NT2/D1 (cell line): Measurements from ENCODE around the gene DAAM1.

Experiments
- DNase-seq: peaks from one replicate; pipeline ENCODE4 v3.0.0-alpha.2; 2011; ENCODE audit warnings: low read depth, low spot score
- H3K27me3 ChIP-seq: 2 replicates; pipeline ENCODE4 v1.6.0; 2011; ENCODE audit warnings: mild to moderate bottlenecking; ENCODE audit not compliant: insufficient read length, insufficient read depth
- H3K36me3 ChIP-seq: 2 replicates; pipeline ENCODE4 v1.6.1; 2011; ENCODE audit warnings: mild to moderate bottlenecking, low read length, mixed read lengths; ENCODE audit not compliant: insufficient read depth, insufficient read length
- H3K4me1 ChIP-seq: 2 replicates; pipeline ENCODE4 v1.5.1; 2011; ENCODE audit not compliant: insufficient read depth, insufficient read length
- H3K4me3 ChIP-seq: 2 replicates; pipeline ENCODE4 v1.5.1; 2011; ENCODE audit warnings: low read depth; ENCODE audit not compliant: insufficient read length
- H3K9ac ChIP-seq: 2 replicates; pipeline ENCODE4 v1.6.0; 2011; ENCODE audit warnings: low read depth; ENCODE audit not compliant: insufficient read length
- H3K9me3 ChIP-seq: 2 replicates; pipeline ENCODE4 v1.5.1; 2011; ENCODE audit warnings: mild to moderate bottlenecking, low read length; ENCODE audit not compliant: insufficient read depth
- SUZ12 ChIP-seq: IDR thresholded peaks from 2 replicates; pipeline ENCODE4 v1.6.1; 2011; ENCODE audit not compliant: insufficient read length, insufficient read depth; ENCODE audit errors: extremely low read depth
- YY1 ChIP-seq: IDR thresholded peaks from 2 replicates; pipeline ENCODE4 v1.6.1; 2011; ENCODE audit not compliant: insufficient read length, insufficient read depth
- ZNF274 ChIP-seq: IDR thresholded peaks from 2 replicates; pipeline ENCODE4 v1.6.1; 2011; ENCODE audit warnings: mild to moderate bottlenecking, low read depth, low read length

Gene DAAM1

DNA sequence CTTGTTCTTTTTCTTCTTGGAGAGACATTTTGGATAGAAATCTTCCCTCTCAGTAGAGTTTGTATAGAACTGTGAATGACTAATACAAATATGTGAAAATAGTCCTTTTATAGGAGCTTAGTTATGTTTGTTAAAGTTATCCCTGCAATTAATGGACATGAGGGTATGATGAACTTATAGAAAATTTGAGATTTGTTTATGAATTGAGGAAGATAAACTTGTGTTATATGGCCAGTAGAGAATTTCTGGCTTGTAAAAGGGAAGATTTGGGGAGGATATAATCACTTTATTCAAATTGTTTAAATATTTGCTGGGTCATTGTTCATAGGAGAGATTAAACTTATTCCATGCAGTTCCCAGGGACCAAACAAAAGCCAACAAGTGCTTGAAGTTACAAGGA, 119.6 kb downstream of the DAAM1 start:
- Histone ChIP-seq H3K4me3 (no peak overlapping the region), H3K4me1 (no peaks in the 10 kb centered on the region), H3K36me3 (no peaks in the 10 kb centered on the region), H3K9me3 (no peaks in the 10 kb centered on the region), H3K27me3 (no peaks in the 10 kb centered on the region), H3K9ac (no peak overlapping the region)
- TF ChIP-seq YY1 (no peak), SUZ12 (no peak), ZNF274 (no peak)
- no peak for DNase-seq

DNA sequence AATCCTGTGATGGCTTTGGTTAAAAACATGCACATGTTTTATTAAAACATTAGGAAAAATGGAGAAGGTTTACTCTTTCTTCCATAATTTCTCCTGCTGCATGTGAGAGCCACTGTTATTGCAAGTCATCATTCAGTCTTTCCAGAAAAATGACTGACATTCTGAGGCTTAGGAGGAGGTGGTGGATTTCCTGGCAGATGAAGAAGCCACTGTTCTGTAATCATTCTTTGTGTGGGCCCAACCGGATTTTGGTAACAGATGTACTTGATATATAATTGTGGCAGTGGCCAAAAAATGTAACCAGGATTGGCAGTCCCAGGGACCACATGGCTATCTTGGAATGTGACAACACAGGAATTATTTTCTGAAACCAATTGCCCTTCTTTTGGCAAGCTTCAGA, 120.2 kb downstream of the DAAM1 start:
- H3K9me3 ChIP-seq = no peaks in the 10 kb centered on the region
- H3K36me3 ChIP-seq = no peaks in the 10 kb centered on the region
- H3K27me3 ChIP-seq = no peaks in the 10 kb centered on the region
- H3K9ac ChIP-seq = no peak overlapping the region
- no peaks in the 10 kb centered on the region for H3K4me1 ChIP-seq
- no peak for TF ChIP-seq SUZ12
- TF ChIP-seq YY1 = no peak
- H3K4me3 ChIP-seq = no peak overlapping the region
- DNase-seq = no peak

DNA sequence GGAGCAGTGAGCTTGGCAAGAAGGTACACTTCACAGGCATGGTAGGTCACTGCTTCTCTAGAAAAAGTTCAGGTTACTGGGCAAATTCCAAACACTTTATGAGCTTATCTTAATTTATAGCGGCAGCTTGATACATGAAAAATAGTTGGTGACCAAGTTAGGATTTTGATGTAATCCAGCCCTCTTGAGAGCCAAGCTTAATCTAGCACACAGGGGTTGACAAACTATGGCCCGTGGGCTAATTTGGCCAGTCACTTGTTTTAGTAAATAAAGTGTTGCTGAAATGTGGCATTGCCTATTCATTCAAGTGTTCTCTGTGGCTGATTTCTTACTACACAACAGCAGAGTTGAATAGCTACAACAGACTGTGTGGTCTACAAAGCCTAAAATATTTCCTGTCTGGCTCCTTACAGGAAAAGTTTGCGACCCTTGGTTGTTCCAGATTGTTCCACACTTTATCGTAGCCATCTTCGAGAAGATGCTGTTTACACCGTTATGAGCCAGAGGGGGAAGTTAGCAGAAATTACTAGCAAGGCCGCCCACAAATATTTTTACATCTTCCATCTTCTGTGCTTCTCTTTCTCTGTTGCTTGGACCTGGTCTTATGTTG, 120.9 kb downstream of the DAAM1 start:
- DNase-seq = no peak
- Histone ChIP-seq H3K27me3 (no peaks in the 10 kb centered on the region), H3K36me3 (no peaks in the 10 kb centered on the region), H3K9ac (no peak overlapping the region), H3K9me3 (no peaks in the 10 kb centered on the region), H3K4me1 (no peaks in the 10 kb centered on the region), H3K4me3 (no peak overlapping the region)
- TF ChIP-seq SUZ12 (no peak), ZNF274 (no peak), YY1 (no peak)

DNA sequence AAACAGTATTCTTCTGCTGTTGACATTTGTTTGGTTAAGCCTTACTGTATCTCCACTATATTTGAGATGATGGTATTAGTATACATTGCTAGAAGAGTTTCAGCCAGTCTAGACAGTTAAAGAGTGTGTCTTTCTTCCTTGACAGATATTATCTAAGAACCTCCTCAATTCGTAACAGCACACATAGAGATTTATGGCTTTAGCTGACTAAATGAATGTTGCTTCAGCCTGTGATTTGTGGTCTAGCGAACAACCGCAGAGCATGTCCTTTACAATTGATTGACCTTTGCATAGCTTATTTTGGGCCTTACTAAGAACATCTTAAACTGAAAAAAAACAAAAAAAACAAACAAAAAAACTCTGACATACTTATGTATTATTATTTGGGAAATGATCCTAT, 122.2 kb downstream of the DAAM1 start:
- Histone ChIP-seq H3K4me1 (no peaks in the 10 kb centered on the region), H3K27me3 (no peaks in the 10 kb centered on the region), H3K9ac (no peak overlapping the region), H3K9me3 (no peaks in the 10 kb centered on the region), H3K4me3 (no peak overlapping the region), H3K36me3 (no peaks in the 10 kb centered on the region)
- TF ChIP-seq ZNF274 = no peak
- DNase-seq = no peak

DNA sequence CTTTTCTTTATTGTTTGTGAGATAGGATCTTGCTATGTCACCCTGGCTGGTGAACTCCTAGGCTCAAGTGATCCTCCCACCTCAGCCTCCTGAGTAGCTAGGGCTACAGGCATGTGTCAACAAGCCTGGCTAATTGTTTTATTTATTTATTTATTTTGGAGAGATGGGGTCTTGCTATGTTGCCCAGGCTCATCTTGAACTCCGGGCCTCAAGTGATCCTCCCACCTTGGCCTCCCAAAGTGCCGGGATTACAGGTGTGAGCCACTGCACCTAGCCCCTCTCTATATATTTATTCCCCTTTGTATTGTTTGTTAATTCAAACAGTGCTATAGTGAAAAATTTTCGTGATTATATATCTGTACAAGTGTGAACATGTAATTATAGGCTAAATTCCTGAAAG, 123.3 kb downstream of the DAAM1 start:
- Histone ChIP-seq H3K36me3 (no peaks in the 10 kb centered on the region), H3K4me1 (no peaks in the 10 kb centered on the region), H3K9ac (no peak overlapping the region), H3K4me3 (no peak overlapping the region), H3K9me3 (no peaks in the 10 kb centered on the region), H3K27me3 (no peaks in the 10 kb centered on the region)
- DNase-seq = no peak
- TF ChIP-seq YY1 = no peak
- TF ChIP-seq ZNF274 = no peak
- no peak for TF ChIP-seq SUZ12

DNA sequence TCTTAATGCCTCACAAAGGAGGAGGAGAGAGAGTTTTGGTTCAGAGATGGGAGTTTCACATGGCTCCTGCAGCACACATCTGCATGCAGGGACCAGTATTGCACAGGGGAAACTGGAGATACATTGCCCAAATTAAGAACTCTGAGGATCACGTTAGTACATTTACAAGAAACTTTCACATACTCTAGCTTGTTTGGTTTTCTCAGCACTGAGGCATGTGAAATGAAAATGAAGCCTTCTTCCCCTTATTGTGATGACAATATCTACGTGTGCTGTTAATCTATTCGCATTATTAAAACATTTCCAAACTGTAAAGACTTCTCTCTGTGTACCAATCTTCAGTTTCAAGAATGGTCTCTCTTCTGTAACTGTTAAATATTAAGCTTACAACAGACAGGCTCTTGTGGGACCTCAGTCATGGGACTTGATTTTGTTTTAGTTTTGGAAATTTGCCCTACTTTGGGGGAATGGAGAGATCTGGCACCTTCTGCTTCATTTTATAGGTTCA, 124.7 kb downstream of the DAAM1 start:
- Histone ChIP-seq H3K27me3 (no peaks in the 10 kb centered on the region), H3K4me3 (no peak overlapping the region), H3K9me3 (no peaks in the 10 kb centered on the region), H3K9ac (no peak overlapping the region), H3K4me1 (no peaks in the 10 kb centered on the region), H3K36me3 (no peaks in the 10 kb centered on the region)
- TF ChIP-seq YY1 (no peak), SUZ12 (no peak), ZNF274 (no peak)
- DNase-seq = no peak

DNA sequence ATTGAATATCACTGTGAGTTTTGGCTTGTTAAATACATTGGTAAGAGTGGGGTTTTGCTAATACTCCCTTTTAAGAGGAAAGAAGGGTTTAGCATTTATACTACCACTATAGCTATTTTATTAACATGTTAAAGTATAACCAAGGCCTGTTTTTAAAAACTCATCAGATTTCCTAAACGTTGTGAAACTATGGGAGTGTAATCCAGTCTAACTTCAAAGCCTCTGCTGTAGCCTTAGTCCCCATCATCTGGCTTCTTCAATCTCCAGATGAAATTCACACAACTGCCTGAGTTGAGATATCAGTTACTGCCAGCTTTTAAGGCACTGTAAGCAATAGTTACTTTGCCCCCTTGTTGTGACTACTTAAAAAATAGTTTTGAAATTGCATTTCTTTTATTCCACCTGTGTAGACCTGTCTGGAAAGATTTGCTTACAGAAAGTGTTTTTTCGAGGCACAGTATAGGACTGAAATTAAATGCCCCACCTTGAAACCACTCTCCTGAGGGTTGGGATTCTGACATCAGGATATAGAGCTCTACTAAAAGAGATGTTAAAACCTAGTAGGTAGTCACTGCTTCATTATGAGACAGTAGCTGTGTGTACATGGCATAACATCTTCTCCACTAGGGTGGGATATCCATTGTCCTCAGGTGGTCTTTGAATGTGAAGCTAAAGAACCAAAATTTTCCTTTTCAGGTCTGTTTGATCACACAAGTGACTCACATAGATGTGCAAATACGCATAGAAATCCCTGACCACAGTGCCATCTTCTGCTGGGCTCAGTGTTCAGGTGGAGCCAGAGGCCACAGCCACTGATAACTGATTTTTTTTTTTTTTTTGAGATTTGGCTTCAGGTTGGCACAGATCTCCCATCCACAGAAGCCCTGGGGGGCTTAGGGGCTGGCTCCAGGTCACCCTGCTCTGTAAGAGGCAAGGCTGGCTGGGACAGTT, 125.5 kb downstream of the DAAM1 start:
- no peaks in the 10 kb centered on the region for H3K4me1 ChIP-seq
- no peak overlapping the region for H3K9ac ChIP-seq
- no peaks in the 10 kb centered on the region for H3K36me3 ChIP-seq
- H3K4me3 ChIP-seq = no peak overlapping the region
- no peaks in the 10 kb centered on the region for H3K27me3 ChIP-seq
- no peak for DNase-seq
- no peaks in the 10 kb centered on the region for H3K9me3 ChIP-seq
- TF ChIP-seq ZNF274 = no peak
- no peak for TF ChIP-seq YY1
- no peak for TF ChIP-seq SUZ12
